NCI-H2196 (cell line): ENCODE data around the gene LYST.

Experiments
- DNase-seq: peaks from one replicate; lab custom pipeline; 2025; ENCODE audit not compliant: unreplicated experiment; lab: John Stamatoyannopoulos, UW

Gene LYST

GRCh38 chr1:235888119-235888643 lies 21.5 kb upstream of the LYST start:
- DNase-seq, result no peak

GRCh38 chr1:235887676-235888075 lies 21.0 kb upstream of the LYST start:
- DNase-seq, result no peak

- no peak for DNase-seq
Measured at GRCh38 chr1:235885655-235886262, 19.1 kb upstream of the LYST start.

- DNase-seq, result peak; percentile 53
Measured at GRCh38 chr1:235883261-235883927, 16.7 kb upstream of the LYST start.

DNA sequence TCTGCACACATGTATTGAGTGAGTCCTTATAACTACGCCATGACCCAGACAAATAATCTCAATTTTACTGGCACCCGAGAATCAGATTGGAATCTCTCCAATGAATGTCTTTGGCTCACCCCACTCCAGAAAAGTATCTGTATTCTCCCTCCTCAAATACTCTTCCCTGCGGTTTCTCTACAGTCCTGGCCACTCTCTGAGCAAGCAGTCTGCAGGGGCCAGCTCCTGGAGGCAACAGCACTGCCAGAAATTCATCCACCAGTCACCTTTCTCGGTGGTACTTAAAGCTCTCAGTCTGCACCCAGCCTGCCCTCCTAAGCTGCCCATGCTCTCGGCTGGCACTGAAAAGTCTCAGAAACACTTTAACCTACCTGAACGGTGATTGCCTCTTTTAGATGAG lies 16.1 kb upstream of the LYST start:
- no peak for DNase-seq

DNA sequence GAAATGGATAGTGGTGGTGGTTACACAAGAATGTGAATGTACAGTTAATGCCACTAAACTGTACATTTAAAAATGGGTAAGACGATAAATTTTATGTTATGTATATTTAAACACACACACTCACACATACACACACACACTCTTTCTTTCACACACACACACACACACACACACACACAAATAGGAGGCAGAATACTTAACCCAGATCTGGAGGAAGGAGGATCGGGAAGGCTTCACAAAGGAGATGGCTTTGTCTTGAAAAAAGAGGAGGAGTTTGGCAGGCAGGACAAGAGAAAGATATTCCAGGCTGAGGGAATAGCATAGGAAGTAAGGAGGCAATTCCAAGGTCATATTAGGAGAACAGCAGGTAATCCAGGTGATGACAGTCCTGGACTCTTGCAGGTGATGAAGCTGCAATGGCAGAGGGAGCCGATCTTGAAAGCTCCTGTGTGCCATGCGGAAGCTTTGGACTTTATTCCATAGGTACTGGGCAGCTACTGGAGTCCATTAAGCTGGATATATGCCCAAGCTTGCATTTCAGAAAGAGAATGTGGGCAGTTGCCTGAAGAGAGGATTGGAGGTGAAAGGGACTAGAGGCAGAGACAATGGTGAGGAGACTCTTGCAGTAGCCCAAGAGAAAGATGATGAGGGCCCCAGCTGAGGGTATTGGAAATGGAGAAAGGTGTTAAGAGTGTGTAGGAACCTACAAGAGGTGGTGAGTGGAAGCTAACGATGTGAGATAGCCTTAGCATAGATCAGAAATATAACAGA lies 15.4 kb upstream of the LYST start:
- no peak for DNase-seq

- DNase-seq, result no peak
Measured at GRCh38 chr1:235878082-235878811, 11.5 kb upstream of the LYST start.

DNA sequence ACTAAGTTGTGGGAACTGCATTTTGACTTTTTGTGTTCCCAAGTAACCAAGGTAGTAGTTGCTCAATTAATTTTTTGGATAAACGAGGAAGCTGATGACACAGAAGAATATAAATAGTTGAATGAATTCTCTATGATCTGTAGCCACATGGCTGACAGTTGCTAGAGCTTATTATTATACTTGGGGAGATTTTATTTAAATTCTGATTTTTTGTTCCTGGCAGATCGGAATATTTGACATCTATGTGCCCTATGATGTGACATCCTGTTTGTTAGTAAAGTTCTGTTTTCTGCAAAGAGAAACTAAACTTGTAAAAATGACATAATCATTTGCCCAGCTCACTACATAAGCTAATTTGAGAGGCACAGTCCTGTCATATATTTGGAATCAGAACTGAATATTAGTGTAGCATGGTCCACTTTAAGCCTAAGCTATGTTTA lies 9.7 kb upstream of the LYST start:
- DNase-seq, result no peak

GRCh38 chr1:235875036-235875597 lies 8.4 kb upstream of the LYST start:
- DNase-seq, result no peak

GRCh38 chr1:235874261-235874660 lies 7.6 kb upstream of the LYST start:
- no peak for DNase-seq

DNA sequence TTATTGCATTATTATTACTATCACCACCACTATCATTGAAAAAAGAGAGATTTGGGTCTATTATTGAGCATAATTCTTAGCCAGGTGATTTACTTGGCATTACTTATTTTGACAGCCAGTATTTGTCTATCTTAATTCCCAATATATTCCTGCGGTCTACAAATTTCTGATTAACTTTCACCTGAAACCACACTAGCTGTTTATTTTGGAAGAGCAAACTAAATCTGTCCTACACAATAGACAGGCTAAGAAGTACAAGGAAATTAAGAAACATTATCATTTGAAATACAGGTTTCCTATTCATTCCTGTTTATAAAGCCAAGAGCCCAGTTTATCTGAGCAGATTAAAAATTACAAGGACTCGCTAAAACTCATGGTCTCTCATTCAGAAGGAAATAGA lies 6.9 kb upstream of the LYST start:
- DNase-seq, result no peak

GRCh38 chr1:235873045-235873444 lies 6.3 kb upstream of the LYST start:
- DNase-seq, result no peak

DNA sequence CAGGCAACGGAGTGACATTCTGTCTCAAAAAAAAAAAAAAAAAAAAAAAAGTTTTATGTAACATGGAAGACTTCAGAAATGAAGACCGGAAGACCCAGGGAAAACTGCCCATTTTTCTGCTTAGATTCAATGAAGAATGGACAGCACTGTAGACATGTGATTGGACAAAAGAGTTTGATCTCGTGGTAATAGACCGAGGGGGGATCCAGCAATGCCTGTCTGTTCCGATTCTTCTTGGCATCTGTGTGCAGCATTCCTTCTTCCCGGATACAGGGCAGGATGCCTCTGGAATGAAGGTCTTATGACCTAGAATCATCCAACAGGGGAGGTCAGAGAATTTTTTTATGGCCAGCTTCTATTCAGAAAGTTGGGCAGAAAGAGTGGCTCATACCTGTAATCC lies 5.6 kb upstream of the LYST start:
- DNase-seq, result no peak

- DNase-seq, result no peak
Measured at GRCh38 chr1:235867903-235868469, 1.3 kb upstream of the LYST start.

DNA sequence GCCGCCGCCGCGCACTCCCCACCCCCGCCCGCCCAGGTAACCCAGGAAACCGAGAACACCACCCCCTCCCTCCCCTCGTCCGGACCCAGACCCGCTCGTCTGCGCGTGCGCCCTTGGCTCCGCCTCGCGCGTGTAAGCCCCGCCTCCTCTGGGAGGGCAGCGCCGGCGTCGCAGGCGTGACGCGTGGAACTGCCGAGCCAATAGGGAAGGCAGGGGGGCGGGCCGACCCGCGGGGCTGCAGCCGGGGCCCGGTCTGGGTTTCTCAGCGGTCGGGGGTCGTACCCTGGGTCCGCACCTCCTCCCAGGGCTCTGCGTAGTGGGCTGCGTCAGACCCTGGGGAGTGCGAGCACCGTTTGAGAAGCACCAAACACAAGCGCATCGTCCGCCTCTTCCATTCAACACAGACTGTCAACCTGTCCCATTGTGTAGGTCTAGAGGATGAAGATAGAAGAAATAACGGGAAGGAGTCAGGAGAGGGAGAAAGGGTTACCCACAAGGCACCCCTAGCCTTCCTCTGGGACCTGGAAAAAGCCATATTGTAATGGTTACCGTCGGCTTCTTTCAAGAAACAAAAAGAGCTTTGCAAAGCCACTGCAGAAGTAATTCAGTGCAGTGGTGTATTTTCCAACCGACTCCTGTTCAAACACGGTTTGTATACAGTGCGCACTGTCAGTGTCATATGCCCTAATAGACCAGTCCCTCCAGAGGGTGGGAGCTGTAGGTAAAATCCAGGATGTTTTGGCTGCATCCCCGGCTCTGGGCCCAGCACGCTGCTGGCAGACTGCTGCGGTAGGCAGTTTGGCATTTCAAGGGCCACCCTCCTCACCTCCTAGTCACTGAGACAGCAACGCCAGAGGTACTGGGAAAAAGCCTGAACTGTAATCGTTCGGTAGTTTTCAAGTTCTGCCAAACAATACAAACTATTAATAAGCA lies 473 bp upstream of the LYST start:
- DNase-seq, result peak; percentile 82

DNA sequence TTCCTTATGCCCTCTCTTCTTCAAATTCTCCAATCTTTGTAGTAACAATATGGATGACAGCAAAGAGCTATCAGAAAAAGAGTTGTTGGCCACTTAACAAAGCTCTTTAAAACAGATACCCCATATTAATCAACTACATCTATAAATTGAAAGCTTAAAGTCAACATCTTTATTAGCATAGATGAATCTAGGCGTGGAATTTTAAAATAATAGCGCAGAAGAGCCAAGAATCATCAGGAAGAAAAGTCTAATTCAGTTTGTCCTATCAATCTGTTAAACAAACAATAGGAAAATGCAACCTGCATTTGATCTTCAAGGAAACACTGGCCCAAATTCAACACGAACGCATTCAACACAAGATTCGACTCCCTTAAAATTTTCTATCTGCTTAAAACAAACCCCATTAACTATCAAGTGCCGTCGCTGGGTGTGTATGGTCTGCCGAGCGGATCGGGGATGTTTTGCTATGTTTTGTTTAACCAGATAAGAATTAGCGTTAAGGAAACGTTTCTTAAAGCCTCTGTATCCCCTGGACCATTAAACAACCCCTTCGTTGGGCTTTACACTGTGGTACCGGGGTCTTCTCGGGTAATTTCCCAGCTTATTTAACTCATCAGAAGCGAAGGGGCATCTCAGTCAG lies 1.0 kb downstream of the LYST start:
- DNase-seq, result no peak

DNA sequence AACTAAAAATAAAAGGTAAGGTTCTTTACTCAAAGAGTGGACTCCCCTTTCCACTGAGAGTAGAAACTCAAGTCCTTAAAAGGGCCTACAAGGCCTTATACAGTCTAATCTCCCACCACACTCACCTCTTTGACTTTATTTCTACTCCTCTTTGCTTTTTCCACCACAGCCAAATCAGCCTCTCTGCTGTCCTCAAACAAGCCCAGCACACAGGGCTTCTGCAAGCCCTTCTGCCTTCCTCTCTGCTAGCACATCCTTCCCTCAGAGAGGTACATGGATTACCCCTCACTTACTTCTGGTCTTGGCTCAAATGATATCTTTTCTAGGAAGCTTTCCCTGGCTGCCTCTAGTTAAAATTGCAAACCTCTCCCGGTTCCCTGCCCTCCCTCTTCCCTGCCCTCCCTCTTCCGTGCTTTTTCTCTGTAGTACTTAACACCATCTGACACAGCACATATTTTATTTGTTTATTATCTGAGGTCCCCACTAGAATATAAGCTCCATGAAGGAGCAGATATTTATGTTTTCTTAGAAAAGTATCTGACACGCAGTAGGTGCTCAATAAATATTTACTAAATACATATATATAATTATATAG lies 1.7 kb downstream of the LYST start:
- no peak for DNase-seq

DNA sequence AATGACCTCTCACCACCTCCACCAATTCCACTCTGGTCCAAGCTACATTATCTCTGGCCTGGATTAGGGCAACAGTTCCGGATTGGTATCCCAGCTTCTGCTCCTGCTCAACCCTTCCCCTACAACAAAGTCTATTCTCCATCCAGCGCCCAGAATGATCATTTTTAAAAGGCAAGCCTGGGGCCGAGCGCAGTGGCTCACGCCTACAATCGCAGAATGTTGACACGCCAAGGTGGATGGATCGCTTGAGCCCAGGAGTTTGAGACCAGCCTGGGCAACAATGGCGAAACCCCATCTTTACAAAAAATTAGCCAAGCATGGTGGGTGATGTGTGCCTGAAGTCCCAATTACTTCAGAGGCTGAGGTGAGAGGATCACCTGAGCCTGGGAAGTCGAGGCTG lies 2.2 kb downstream of the LYST start:
- DNase-seq, result no peak

DNA sequence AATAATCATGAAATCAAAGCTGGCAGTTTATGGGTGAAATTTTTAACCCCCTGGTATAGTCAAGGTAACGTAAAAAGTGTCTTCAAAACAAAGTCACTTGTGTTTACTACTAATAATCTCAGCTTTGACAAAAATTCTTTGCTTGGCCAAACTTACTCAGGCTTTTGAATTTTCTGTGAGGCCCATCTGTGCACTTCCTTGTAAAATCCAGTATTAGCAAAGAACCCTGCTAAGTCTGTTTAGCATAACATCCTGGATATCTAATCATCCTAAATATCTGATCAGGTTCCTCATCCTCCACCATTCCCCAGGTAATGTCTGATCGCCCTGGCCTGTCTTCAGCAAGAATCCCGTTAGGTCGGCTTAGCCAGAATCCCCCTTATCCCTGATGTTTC lies 3.0 kb downstream of the LYST start:
- no peak for DNase-seq
